Measurements from ENCODE around the gene KLK14. TPM values are rescaled to one million over a fixed set of nuclear protein-coding genes. Genes with fewer than 3 reads are reported as not detected.

KLK14 gene
- total RNA-seq, 1 donor from 2014 or later: not detected

- DNase-seq (ENCODE audit: low read depth, low spot score): no peak
Observed at GRCh38 chr19:51047031-51047335, 35.7 kb downstream of the KLK14 start.

- no peak for DNase-seq (ENCODE audit: low read depth, low spot score)
Observed at GRCh38 chr19:51044327-51044726, 38.4 kb downstream of the KLK14 start.

GRCh38 chr19:51043497-51043896 lies 39.2 kb downstream of the KLK14 start:
- no peak for DNase-seq (ENCODE audit: low read depth, low spot score)

- no peak for DNase-seq (ENCODE audit: low read depth, low spot score)
Observed at GRCh38 chr19:51040151-51040550, 42.5 kb downstream of the KLK14 start.

- no peak for DNase-seq (ENCODE audit: low read depth, low spot score)
Observed at GRCh38 chr19:51036519-51036918, 46.2 kb downstream of the KLK14 start.

GRCh38 chr19:51034704-51035103 lies 48.0 kb downstream of the KLK14 start, which contains the start of gene KLK12:
TSS of gene KLK12 (minus strand) at chr19:51035002. CDS start at chr19:51034621, 381 bp downstream.
- no peak for DNase-seq (ENCODE audit: low read depth, low spot score)

GRCh38 chr19:51031880-51032225 lies 50.8 kb downstream of the KLK14 start:
- no peak for DNase-seq (ENCODE audit: low read depth, low spot score)

GRCh38 chr19:51031220-51031879 lies 51.3 kb downstream of the KLK14 start:
- DNase-seq (ENCODE audit: low read depth, low spot score): no peak

GRCh38 chr19:51030631-51031030 lies 52.1 kb downstream of the KLK14 start:
- no peak for DNase-seq (ENCODE audit: low read depth, low spot score)

- DNase-seq (ENCODE audit: low read depth, low spot score): no peak
Observed at GRCh38 chr19:51029718-51030117, 53.0 kb downstream of the KLK14 start.

Other genes with a start within 250 kb of the KLK14 start
- gene KLK15, start 249.3 kb downstream of the KLK14 start, total RNA-seq: not detected in 2 replicates
- gene KLK3, start 228.0 kb downstream of the KLK14 start, total RNA-seq: not detected in 2 replicates
- not detected in 2 replicates for gene KLK2, start 209.4 kb downstream of the KLK14 start, total RNA-seq
- gene KLK4, start 171.5 kb downstream of the KLK14 start, total RNA-seq: not detected in 2 replicates
- gene KLK5, start 129.8 kb downstream of the KLK14 start, total RNA-seq: not detected in 2 replicates
- not detected in 2 replicates for gene KLK6, start 113.3 kb downstream of the KLK14 start, total RNA-seq
- gene KLK7, start 99.0 kb downstream of the KLK14 start, total RNA-seq: not detected in 2 replicates
- not detected in 2 replicates for gene KLK8, start 81.3 kb downstream of the KLK14 start, total RNA-seq
- gene KLK10, start 63.2 kb downstream of the KLK14 start, total RNA-seq: 0.04 TPM in 1 of 2 replicates, not detected in the other
- not detected in 2 replicates for gene KLK11, start 56.3 kb downstream of the KLK14 start, total RNA-seq
- not detected in 2 replicates for gene KLK12, start 47.9 kb downstream of the KLK14 start, total RNA-seq
- not detected in 2 replicates for gene KLK13, start 17.8 kb downstream of the KLK14 start, total RNA-seq
- gene CTU1, start 25.5 kb upstream of the KLK14 start, total RNA-seq: 6.6 and 10.2 TPM in 2 replicates
- not detected in 2 replicates for gene SIGLEC9, start 42.0 kb upstream of the KLK14 start, total RNA-seq
- not detected in 2 replicates for gene SIGLEC7, start 59.4 kb upstream of the KLK14 start, total RNA-seq
- not detected in 2 replicates for gene CD33, start 142.2 kb upstream of the KLK14 start, total RNA-seq
- gene SIGLECL1, start 168.2 kb upstream of the KLK14 start, total RNA-seq: not detected in 2 replicates
- not detected in 2 replicates for gene IGLON5, start 228.8 kb upstream of the KLK14 start, total RNA-seq